ENCODE results near the gene GPD1.

DNA sequence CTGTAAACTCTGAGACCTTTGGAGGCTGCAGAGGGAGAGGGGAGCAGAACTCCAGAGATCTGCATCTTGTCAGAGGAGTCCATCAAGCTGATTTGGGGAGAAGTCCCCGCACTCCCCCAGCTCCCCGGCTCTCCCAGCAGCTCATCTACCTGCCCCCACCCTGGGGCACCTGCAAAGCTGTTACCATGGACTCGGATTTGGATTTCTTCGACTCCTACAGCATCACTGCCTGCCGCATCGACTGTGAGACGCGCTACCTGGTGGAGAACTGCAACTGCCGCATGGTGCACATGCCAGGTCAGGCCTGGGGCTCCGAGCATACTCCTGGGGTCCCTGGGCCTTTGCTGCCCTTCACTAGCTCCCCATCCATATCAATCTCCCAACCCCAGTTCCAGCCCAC, 25.5 kb upstream of the GPD1 start:
- no peak for TF ChIP-seq HNRNPUL1 (IDR thresholded peaks at IDR 0.05; ENCODE audit: low read length)
- no peak for TF ChIP-seq RB1 (IDR thresholded peaks at IDR 0.05; ENCODE audit: low read depth)
- TF ChIP-seq, protein P1, sequence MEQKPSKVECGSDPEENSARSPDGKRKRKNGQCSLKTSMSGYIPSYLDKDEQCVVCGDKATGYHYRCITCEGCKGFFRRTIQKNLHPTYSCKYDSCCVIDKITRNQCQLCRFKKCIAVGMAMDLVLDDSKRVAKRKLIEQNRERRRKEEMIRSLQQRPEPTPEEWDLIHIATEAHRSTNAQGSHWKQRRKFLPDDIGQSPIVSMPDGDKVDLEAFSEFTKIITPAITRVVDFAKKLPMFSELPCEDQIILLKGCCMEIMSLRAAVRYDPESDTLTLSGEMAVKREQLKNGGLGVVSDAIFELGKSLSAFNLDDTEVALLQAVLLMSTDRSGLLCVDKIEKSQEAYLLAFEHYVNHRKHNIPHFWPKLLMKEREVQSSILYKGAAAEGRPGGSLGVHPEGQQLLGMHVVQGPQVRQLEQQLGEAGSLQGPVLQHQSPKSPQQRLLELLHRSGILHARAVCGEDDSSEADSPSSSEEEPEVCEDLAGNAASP (IDR thresholded peaks at IDR 0.05): no peak
- no peak for TF ChIP-seq POLR2AphosphoS5 (IDR thresholded peaks at IDR 0.05; ENCODE audit: control insufficient read depth, insufficient read depth, low read depth, low read length)
